ENCODE measurements around the gene TOX4.

Gene TOX4

GRCh38 chr14:21528381-21529348 lies 51.7 kb downstream of the TOX4 start:
- TF ChIP-seq EZH2 (IDR thresholded peaks at IDR 0.05; ENCODE audit: borderline replicate concordance, low read length), result no peak
- TF ChIP-seq CTCF (IDR thresholded peaks at IDR 0.05; ENCODE audit: low read length), result no peak
- Histone ChIP-seq H4K20me1 (ENCODE audit: insufficient read depth, low read length) (no peaks in the 10 kb centered on the region), H3K4me2 (ENCODE audit: low read length) (no peak overlapping the region), H3K27me3 (ENCODE audit: insufficient read depth, low read length) (no peaks in the 10 kb centered on the region; the same call in 1 of the 2 replicates), H3K36me3 (ENCODE audit: insufficient read depth, low read length) (no peaks in the 10 kb centered on the region), H3K9ac (ENCODE audit: low read length) (no peak overlapping the region), H3K4me3 (ENCODE audit: low read depth, low read length, poor library complexity, severe bottlenecking) (no peak overlapping the region), H3K9me3 (ENCODE audit: low read length) (no peaks in the 10 kb centered on the region), H3K9me2 (ENCODE audit: low read depth, low read length) (no peaks in the 10 kb centered on the region), H3K27ac (ENCODE audit: low read depth, low read length, poor library complexity, severe bottlenecking) (no peak overlapping the region), H3K4me1 (ENCODE audit: insufficient read depth, low read length, severe bottlenecking) (peaks cover 17% of the 10 kb centered on the region), H3K79me2 (ENCODE audit: insufficient read depth, low read length) (no peaks in the 10 kb centered on the region), H2AFZ (ENCODE audit: low read length) (no peak overlapping the region), H3F3A (ENCODE audit: insufficient read depth, low read length) (no peaks in the 10 kb centered on the region)

GRCh38 chr14:21529515-21529914 lies 52.5 kb downstream of the TOX4 start:
- H3K4me2 ChIP-seq (ENCODE audit: low read length), result no peak overlapping the region
- no peaks in the 10 kb centered on the region for H3F3A ChIP-seq (ENCODE audit: insufficient read depth, low read length)
- H2AFZ ChIP-seq (ENCODE audit: low read length), result no peak overlapping the region
- no peaks in the 10 kb centered on the region for H3K36me3 ChIP-seq (ENCODE audit: insufficient read depth, low read length)
- H3K9me2 ChIP-seq (ENCODE audit: low read depth, low read length), result no peaks in the 10 kb centered on the region
- H3K27ac ChIP-seq (ENCODE audit: low read depth, low read length, poor library complexity, severe bottlenecking), result no peak overlapping the region
- no peak for TF ChIP-seq EZH2 (IDR thresholded peaks at IDR 0.05; ENCODE audit: borderline replicate concordance, low read length)
- no peak for TF ChIP-seq CTCF (IDR thresholded peaks at IDR 0.05; ENCODE audit: low read length)
- no peaks in the 10 kb centered on the region for H3K79me2 ChIP-seq (ENCODE audit: insufficient read depth, low read length)
- H3K27me3 ChIP-seq (ENCODE audit: insufficient read depth, low read length), result no peaks in the 10 kb centered on the region; the same call in 1 of the 2 replicates
- peaks cover 17% of the 10 kb centered on the region for H3K4me1 ChIP-seq (ENCODE audit: insufficient read depth, low read length, severe bottlenecking)
- H3K9me3 ChIP-seq (ENCODE audit: low read length), result no peaks in the 10 kb centered on the region
- no peak overlapping the region for H3K4me3 ChIP-seq (ENCODE audit: low read depth, low read length, poor library complexity, severe bottlenecking)
- H3K9ac ChIP-seq (ENCODE audit: low read length), result no peak overlapping the region
- H4K20me1 ChIP-seq (ENCODE audit: insufficient read depth, low read length), result no peaks in the 10 kb centered on the region

GRCh38 chr14:21533294-21533693 lies 56.3 kb downstream of the TOX4 start:
- Histone ChIP-seq H3K4me1 (ENCODE audit: insufficient read depth, low read length, severe bottlenecking) (no peaks in the 10 kb centered on the region), H4K20me1 (ENCODE audit: insufficient read depth, low read length) (no peaks in the 10 kb centered on the region), H3K27me3 (ENCODE audit: insufficient read depth, low read length) (no peaks in the 10 kb centered on the region), H3K36me3 (ENCODE audit: insufficient read depth, low read length) (no peaks in the 10 kb centered on the region), H3K4me3 (ENCODE audit: low read depth, low read length, poor library complexity, severe bottlenecking) (no peak overlapping the region), H3K79me2 (ENCODE audit: insufficient read depth, low read length) (no peaks in the 10 kb centered on the region), H2AFZ (ENCODE audit: low read length) (no peak overlapping the region), H3F3A (ENCODE audit: insufficient read depth, low read length) (no peaks in the 10 kb centered on the region), H3K9me2 (ENCODE audit: low read depth, low read length) (no peaks in the 10 kb centered on the region), H3K4me2 (ENCODE audit: low read length) (no peak overlapping the region), H3K27ac (ENCODE audit: low read depth, low read length, poor library complexity, severe bottlenecking) (no peak overlapping the region), H3K9me3 (ENCODE audit: low read length) (no peaks in the 10 kb centered on the region), H3K9ac (ENCODE audit: low read length) (no peak overlapping the region)
- no peak for TF ChIP-seq EZH2 (IDR thresholded peaks at IDR 0.05; ENCODE audit: borderline replicate concordance, low read length)

All from OCI-LY1 (cell line).